Activated T-cell treated with anti-CD3 and anti-CD28 coated beads, Interleukin-2, amount 50 U/mL, for 24 hours (primary cell): ENCODE data around the gene ERGIC3.

ENCODE experiments used
- DNase-seq: peaks from one replicate; pipeline ENCODE4 v3.0.0-alpha.2; 2020
- H3K27ac Mint-ChIP-seq: 2 replicates; pipeline ENCODE4 v1.8.0; 2020; ENCODE audit warnings: mild to moderate bottlenecking, mixed read lengths
- H3K27me3 Mint-ChIP-seq: 2 replicates; pipeline ENCODE4 v1.8.0; 2020; ENCODE audit warnings: mixed read lengths
- H3K36me3 Mint-ChIP-seq: 2 replicates; pipeline ENCODE4 v1.8.0; 2020; ENCODE audit warnings: low read depth, mixed read lengths
- H3K4me1 Mint-ChIP-seq: 2 replicates; pipeline ENCODE4 v1.8.0; 2020; ENCODE audit warnings: low read depth, mixed read lengths
- H3K4me3 Mint-ChIP-seq: 2 replicates; pipeline ENCODE4 v1.8.0; 2020; ENCODE audit warnings: mild to moderate bottlenecking, moderate library complexity, mixed read lengths
- H3K9me3 Mint-ChIP-seq: 2 replicates; pipeline ENCODE4 v1.8.0; 2020; ENCODE audit warnings: mixed read lengths

The ERGIC3 gene

GRCh38 chr20:35561268-35561667 lies 19.4 kb downstream of the ERGIC3 start:
- H3K4me3 Mint-ChIP-seq: no peak overlapping the region
- H3K9me3 Mint-ChIP-seq: no peaks in the 10 kb centered on the region
- no peak overlapping the region for H3K27ac Mint-ChIP-seq
- peaks cover 31% of the 10 kb centered on the region for H3K36me3 Mint-ChIP-seq
- H3K27me3 Mint-ChIP-seq: no peaks in the 10 kb centered on the region
- H3K4me1 Mint-ChIP-seq: no peaks in the 10 kb centered on the region
- no peak for DNase-seq

- Mint-ChIP-seq H3K9me3 (no peaks in the 10 kb centered on the region), H3K27ac (peak overlapping the region; percentile 26), H3K4me1 (no peaks in the 10 kb centered on the region), H3K27me3 (no peaks in the 10 kb centered on the region), H3K4me3 (no peak overlapping the region), H3K36me3 (peaks cover 27% of the 10 kb centered on the region)
- DNase-seq: no peak
Measured at GRCh38 chr20:35561671-35562070, 19.8 kb downstream of the ERGIC3 start.

GRCh38 chr20:35562541-35563110 lies 20.7 kb downstream of the ERGIC3 start:
- no peaks in the 10 kb centered on the region for H3K27me3 Mint-ChIP-seq
- H3K4me3 Mint-ChIP-seq: no peak overlapping the region
- no peaks in the 10 kb centered on the region for H3K4me1 Mint-ChIP-seq
- H3K27ac Mint-ChIP-seq: no peak overlapping the region
- H3K9me3 Mint-ChIP-seq: no peaks in the 10 kb centered on the region
- DNase-seq: no peak
- peaks cover 18% of the 10 kb centered on the region for H3K36me3 Mint-ChIP-seq

- no peaks in the 10 kb centered on the region for H3K27me3 Mint-ChIP-seq
- H3K9me3 Mint-ChIP-seq: no peaks in the 10 kb centered on the region
- DNase-seq: no peak
- H3K4me3 Mint-ChIP-seq: no peak overlapping the region
- no peak overlapping the region for H3K27ac Mint-ChIP-seq
- H3K4me1 Mint-ChIP-seq: no peaks in the 10 kb centered on the region
- peaks cover 8% of the 10 kb centered on the region for H3K36me3 Mint-ChIP-seq
Measured at GRCh38 chr20:35563834-35564233, 22.0 kb downstream of the ERGIC3 start.

- H3K4me1 Mint-ChIP-seq: no peaks in the 10 kb centered on the region
Measured at GRCh38 chr20:35564905-35565304, 23.0 kb downstream of the ERGIC3 start.

GRCh38 chr20:35568645-35569044 lies 26.8 kb downstream of the ERGIC3 start:
- H3K9me3 Mint-ChIP-seq: peaks cover 6% of the 10 kb centered on the region
- no peaks in the 10 kb centered on the region for H3K27me3 Mint-ChIP-seq
- no peaks in the 10 kb centered on the region for H3K4me1 Mint-ChIP-seq
- DNase-seq: no peak
- no peak overlapping the region for H3K27ac Mint-ChIP-seq
- H3K36me3 Mint-ChIP-seq: no peaks in the 10 kb centered on the region
- H3K4me3 Mint-ChIP-seq: no peak overlapping the region

More at GRCh38 chr20:35564905-35565304, 23.0 kb downstream of the ERGIC3 start:
- Mint-ChIP-seq H3K27ac (no peak overlapping the region), H3K9me3 (no peaks in the 10 kb centered on the region), H3K4me3 (no peak overlapping the region), H3K27me3 (no peaks in the 10 kb centered on the region), H3K36me3 (no peaks in the 10 kb centered on the region)
- DNase-seq: no peak

- DNase-seq: no peak
- Mint-ChIP-seq H3K36me3 (no peaks in the 10 kb centered on the region), H3K4me3 (no peak overlapping the region), H3K27me3 (no peaks in the 10 kb centered on the region), H3K9me3 (peaks cover 6% of the 10 kb centered on the region), H3K4me1 (no peaks in the 10 kb centered on the region), H3K27ac (no peak overlapping the region)
Measured at GRCh38 chr20:35571555-35571954, 29.7 kb downstream of the ERGIC3 start.

- Mint-ChIP-seq H3K4me3 (no peak overlapping the region), H3K9me3 (peaks cover 6% of the 10 kb centered on the region), H3K27me3 (no peaks in the 10 kb centered on the region), H3K4me1 (no peaks in the 10 kb centered on the region), H3K27ac (no peak overlapping the region), H3K36me3 (no peaks in the 10 kb centered on the region)
- DNase-seq: no peak
Measured at GRCh38 chr20:35572838-35573237, 31.0 kb downstream of the ERGIC3 start.

GRCh38 chr20:35575958-35576357 lies 34.1 kb downstream of the ERGIC3 start:
- H3K36me3 Mint-ChIP-seq: no peaks in the 10 kb centered on the region
- H3K4me3 Mint-ChIP-seq: no peak overlapping the region
- H3K9me3 Mint-ChIP-seq: peaks cover 6% of the 10 kb centered on the region
- no peak for DNase-seq
- no peak overlapping the region for H3K27ac Mint-ChIP-seq
- H3K27me3 Mint-ChIP-seq: no peaks in the 10 kb centered on the region
- no peaks in the 10 kb centered on the region for H3K4me1 Mint-ChIP-seq

- Mint-ChIP-seq H3K4me1 (no peaks in the 10 kb centered on the region), H3K9me3 (peaks cover 6% of the 10 kb centered on the region), H3K27ac (no peak overlapping the region)
Measured at GRCh38 chr20:35576816-35577215, 34.9 kb downstream of the ERGIC3 start.

GRCh38 chr20:35578469-35578868 lies 36.6 kb downstream of the ERGIC3 start:
- no peaks in the 10 kb centered on the region for H3K4me1 Mint-ChIP-seq
- no peak for DNase-seq
- H3K27ac Mint-ChIP-seq: no peak overlapping the region
- H3K4me3 Mint-ChIP-seq: no peak overlapping the region
- H3K9me3 Mint-ChIP-seq: no peaks in the 10 kb centered on the region
- no peaks in the 10 kb centered on the region for H3K36me3 Mint-ChIP-seq
- no peaks in the 10 kb centered on the region for H3K27me3 Mint-ChIP-seq

More at GRCh38 chr20:35576816-35577215, 34.9 kb downstream of the ERGIC3 start:
- Mint-ChIP-seq H3K36me3 (no peaks in the 10 kb centered on the region), H3K27me3 (no peaks in the 10 kb centered on the region), H3K4me3 (no peak overlapping the region)
- no peak for DNase-seq

- no peak overlapping the region for H3K27ac Mint-ChIP-seq
- DNase-seq: no peak
- H3K9me3 Mint-ChIP-seq: no peaks in the 10 kb centered on the region
- no peaks in the 10 kb centered on the region for H3K36me3 Mint-ChIP-seq
- no peaks in the 10 kb centered on the region for H3K4me1 Mint-ChIP-seq
- no peaks in the 10 kb centered on the region for H3K27me3 Mint-ChIP-seq
- H3K4me3 Mint-ChIP-seq: no peak overlapping the region
Measured at GRCh38 chr20:35579196-35579595, 37.3 kb downstream of the ERGIC3 start.

GRCh38 chr20:35582131-35582530 lies 40.3 kb downstream of the ERGIC3 start:
- Mint-ChIP-seq H3K4me1 (no peaks in the 10 kb centered on the region), H3K27ac (no peak overlapping the region), H3K4me3 (no peak overlapping the region), H3K9me3 (no peaks in the 10 kb centered on the region), H3K27me3 (no peaks in the 10 kb centered on the region), H3K36me3 (no peaks in the 10 kb centered on the region)
- no peak for DNase-seq

GRCh38 chr20:35582741-35583404 lies 41.0 kb downstream of the ERGIC3 start:
- Mint-ChIP-seq H3K4me1 (no peaks in the 10 kb centered on the region), H3K27ac (no peak overlapping the region), H3K36me3 (no peaks in the 10 kb centered on the region), H3K4me3 (no peak overlapping the region), H3K27me3 (no peaks in the 10 kb centered on the region), H3K9me3 (no peaks in the 10 kb centered on the region)
- DNase-seq: no peak

- Mint-ChIP-seq H3K27ac (no peak overlapping the region), H3K4me3 (no peak overlapping the region), H3K27me3 (no peaks in the 10 kb centered on the region), H3K36me3 (no peaks in the 10 kb centered on the region), H3K4me1 (no peaks in the 10 kb centered on the region), H3K9me3 (no peaks in the 10 kb centered on the region)
- no peak for DNase-seq
Measured at GRCh38 chr20:35583636-35584560, 42.0 kb downstream of the ERGIC3 start.
